ENCODE data around the gene TNRC6A.
"Not testable (repeated sequence)": the region's sequence is repeated elsewhere in the genome, so short reads cannot be mapped to it uniquely, and the experiment has no call there.

Gene TNRC6A

DNA sequence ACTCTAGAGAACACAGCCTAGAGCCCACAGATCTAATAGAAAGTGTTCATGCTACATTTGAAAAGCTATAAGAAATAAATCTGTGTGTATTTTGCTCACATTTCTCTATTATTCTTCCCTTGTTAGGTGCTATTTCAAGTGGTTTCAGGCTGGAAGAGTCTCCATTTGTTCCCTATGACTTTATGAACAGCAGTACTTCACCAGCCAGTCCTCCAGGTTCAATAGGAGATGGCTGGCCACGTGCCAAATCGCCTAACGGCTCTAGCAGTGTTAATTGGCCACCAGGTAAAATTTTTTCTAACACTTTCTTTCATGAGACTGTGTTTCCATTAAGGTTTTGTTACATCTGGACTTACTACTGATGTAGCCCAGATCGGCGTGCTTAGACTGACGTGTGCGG is 85.6 kb downstream of the TNRC6A start:
- no peak for DNase-seq (ENCODE audit: low read depth)

DNA sequence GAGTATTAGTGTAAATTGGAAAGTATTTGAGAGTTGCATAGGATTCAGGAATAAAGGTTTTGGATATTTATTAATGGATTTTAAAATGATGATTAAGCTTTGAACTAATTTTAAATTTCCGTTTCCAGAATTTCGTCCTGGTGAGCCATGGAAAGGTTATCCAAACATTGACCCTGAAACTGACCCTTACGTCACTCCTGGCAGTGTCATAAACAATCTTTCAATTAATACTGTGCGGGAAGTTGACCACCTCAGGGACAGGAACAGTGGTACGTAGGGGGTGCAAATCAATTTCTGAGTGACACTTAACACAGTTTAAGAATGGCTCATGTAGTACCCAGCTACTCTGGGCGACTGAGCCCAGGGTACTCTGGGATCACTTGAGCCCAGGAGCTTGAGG is 87.2 kb downstream of the TNRC6A start:
- DNase-seq (ENCODE audit: low read depth), result no peak

DNA sequence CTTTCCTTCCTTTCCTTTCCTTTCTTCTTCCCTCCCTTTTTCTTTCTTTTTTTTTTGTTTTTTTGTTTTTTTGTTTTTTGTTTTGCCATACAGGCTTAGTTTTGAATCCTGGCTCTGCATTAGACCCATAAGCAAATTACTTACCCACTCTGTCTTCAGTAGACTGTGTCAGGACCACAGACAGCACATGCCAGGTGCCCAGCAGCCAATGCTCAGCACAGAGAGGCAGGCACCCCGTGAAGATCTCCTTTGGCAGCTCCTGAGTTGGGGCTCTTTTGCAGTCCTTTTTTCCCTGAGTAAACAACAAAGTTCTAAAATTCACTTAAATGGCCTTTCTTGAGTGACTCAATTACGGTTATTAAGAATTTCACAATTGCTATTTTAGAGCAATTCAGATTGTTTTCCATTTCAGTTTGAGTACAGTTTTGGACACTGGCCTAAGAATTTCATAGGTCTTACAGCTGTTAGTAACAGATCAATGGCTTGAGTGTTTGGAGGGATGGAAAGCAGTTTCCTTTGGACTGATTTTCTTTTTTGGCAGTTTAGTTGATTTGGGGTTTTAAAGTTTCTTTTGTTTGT is 90.1 kb downstream of the TNRC6A start:
- DNase-seq (ENCODE audit: low read depth), result no peak

DNA sequence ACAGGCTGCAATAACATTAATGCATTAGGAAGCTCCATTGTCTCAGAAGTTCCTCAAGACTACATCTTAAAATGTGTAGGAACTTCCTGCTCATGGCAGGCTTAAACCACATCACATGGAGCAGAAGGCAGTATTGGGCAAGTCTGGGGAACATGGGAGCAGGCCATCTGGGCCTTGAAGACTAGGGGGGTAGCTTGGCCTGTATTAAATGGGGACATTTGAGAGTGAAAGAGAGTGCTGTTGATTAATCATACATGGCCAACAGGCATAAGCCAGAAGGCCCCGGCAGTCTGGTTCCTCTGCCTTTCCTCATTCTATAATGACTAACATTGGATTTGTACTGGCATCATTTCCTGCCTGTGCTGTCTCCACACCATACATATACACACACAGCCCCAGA is 91.1 kb downstream of the TNRC6A start:
- DNase-seq (ENCODE audit: low read depth), result no peak

DNA sequence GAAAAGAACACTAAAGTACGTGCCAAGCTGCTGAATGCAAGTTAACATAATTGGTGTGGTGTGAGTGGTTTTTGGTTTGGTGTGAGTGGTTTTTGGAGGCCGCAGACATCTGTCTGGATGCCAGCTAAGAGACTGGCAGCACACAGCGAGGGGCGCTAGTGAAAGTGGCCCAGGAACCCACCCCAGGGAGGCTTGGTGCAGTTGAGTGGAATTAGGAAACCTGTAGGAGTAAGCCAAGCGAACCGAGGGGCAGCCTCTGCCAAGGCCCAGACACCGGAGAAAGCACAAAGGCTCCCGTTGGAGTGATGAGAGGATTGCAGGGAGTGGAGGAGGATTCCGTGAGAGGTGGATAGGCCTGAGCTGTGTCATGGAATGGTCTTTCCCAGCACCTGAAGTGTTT is 91.7 kb downstream of the TNRC6A start:
- DNase-seq (ENCODE audit: low read depth), result no peak

DNA sequence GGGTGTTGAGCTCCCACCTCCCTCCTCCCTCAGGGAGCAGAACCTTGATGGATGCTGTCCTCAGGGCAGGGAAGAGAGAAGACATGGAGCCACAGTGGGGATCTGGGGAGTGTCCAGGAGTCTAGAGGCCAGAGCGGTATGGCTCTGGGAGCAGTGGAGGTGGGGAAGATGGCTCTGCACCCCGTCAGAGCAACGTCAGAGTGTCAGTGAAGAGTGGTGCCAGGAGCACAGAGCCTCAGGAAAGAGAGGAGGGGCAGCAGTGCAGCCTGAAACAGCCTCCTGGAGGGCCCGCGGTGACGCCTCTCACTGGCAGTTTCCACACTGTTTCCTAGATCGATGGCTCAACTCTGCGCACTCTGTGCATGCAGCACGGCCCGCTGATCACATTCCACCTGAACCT is 93.1 kb downstream of the TNRC6A start:
- DNase-seq (ENCODE audit: low read depth), result no peak

DNA sequence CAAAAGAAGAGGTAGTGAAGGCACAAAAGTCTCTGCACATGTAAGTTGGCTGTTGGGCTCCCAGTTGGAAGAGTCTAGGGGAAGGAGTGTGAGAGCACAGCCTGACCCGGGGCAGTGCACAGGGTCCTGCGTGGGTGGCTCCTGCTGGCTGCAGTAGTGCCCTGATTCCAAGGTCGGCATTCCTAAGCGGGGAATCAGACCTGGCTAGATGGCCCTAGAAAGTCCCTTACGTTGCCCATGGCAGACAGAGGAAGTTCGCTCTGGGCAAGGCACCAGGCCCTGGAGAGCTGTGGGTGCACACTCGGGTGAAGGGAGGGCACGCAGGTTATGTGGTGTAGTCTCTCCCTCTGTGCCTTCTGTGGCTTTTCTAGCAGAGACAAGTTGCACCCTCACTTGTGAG is 93.5 kb downstream of the TNRC6A start:
- DNase-seq (ENCODE audit: low read depth), result no peak

DNA sequence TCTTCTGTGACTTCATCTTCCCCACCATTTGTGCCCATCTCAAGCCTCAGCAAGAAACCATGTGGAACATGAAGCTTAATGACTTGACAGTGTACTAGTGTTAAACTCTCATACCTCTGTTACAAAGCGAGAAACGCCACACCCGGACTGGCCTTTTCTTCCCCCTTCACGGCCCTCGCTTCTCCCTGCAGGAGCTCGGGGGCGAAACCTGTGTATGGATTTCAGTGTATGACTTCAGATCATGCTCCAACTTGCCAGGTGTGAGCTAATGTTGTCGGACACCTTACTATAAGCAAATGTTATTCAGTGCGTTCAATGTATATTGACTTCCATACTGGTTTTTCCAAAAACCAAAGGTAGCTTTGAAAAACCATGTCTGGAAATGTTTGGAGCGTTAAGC is 96.2 kb downstream of the TNRC6A start:
- DNase-seq (ENCODE audit: low read depth), result no peak

DNA sequence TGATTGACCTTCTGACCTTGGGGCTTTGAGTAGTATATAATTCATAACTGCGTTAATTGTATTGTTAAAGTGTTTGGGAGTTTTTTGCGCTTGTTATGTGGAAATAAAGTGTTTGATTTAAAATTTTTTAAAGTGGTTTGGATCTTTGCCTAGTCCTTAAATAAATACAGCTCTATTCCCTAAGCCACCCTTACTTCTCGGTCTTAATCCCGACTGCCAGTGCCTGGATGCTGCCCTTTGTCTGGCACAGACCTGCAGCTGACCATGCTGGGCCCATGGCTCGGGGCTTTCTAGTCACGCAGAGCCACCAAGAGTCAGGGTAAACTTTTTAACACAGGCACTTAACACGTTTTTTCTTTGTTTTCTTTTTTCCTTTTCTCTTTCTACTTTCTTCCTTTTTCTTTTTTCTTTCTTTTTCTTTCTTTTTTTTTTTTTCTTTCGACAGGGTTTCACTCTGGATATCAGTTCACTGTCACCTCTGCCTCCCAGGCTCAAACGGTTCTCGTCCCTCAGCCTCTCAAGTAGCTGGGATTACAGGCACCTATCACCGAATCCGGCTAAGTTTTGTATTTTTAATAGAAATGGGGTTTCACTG is 96.7 kb downstream of the TNRC6A start:
- no peak for DNase-seq (ENCODE audit: low read depth)

DNA sequence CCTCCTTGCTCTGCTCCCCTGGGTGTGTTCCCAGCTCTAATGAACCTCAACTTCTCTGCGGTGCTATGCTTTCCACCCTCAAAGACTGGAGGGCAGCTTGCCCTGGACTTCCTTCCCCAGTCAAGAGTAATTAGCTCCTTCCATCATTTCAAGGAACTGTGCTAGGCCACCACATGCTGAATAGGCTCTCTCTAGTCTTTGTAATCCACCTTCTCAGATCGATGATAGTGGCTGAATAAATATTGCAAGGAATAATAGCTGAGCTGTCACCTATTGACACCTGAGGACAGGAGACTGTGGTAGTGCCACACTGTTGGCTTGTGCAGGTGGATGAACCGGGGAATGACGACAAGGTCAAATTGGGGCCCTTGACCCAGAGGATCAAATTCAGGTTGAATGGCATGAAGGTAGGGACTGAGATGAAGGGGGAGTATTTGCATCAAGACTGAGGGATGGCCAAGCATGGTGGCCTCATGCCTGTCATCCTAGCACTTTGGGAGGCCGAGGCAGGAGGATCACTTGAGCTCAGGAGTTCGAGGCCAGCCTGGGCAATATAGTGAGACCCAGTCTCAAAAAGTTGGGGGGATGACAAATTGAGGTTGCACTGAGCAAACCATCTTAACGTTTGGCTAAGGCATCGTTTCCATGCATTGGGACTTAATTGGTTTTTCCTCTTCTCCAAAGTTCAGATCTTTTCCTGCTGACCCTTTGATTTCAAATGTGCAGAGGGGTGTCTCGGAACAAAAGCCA is 97.5 kb downstream of the TNRC6A start:
- DNase-seq (ENCODE audit: low read depth), result no peak

DNA sequence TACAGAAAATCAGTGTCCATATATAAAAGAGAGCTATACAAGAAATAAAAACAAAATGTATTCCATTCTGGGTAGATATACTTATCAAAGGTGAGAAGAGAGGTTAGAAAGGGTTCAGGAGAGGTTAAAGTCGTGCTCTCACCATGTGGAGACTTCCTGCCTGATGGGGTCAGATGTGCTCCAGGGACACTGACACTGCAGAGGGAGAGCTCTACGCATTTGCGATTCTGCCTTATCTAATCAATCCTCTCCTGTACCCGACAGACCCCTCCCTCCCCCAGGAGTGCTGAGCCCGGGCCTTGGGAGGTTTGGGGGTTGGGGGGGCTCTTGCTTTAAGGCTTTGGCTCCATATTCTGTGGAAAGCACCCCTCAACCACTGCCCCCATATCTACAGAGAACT is 99.7 kb downstream of the TNRC6A start:
- DNase-seq (ENCODE audit: low read depth), result no peak

DNA sequence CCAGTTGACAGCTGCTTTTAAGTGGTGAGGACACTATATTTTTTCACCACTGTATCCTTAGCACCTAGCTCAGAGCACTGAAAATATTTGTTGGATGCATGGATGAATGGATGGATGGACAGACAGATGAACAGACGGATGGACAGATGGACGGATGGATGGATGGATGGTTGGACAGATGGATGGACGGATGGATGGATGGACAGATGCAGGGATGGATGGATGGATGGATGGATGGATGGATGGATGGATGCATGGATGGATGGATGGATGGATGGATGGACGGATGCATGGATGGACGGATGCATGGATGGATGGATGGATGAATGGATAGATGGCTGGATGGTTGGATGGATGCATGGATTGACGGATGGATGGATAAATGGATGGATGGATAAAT is 103.9 kb downstream of the TNRC6A start:
- DNase-seq (ENCODE audit: low read depth), result no peak

DNA sequence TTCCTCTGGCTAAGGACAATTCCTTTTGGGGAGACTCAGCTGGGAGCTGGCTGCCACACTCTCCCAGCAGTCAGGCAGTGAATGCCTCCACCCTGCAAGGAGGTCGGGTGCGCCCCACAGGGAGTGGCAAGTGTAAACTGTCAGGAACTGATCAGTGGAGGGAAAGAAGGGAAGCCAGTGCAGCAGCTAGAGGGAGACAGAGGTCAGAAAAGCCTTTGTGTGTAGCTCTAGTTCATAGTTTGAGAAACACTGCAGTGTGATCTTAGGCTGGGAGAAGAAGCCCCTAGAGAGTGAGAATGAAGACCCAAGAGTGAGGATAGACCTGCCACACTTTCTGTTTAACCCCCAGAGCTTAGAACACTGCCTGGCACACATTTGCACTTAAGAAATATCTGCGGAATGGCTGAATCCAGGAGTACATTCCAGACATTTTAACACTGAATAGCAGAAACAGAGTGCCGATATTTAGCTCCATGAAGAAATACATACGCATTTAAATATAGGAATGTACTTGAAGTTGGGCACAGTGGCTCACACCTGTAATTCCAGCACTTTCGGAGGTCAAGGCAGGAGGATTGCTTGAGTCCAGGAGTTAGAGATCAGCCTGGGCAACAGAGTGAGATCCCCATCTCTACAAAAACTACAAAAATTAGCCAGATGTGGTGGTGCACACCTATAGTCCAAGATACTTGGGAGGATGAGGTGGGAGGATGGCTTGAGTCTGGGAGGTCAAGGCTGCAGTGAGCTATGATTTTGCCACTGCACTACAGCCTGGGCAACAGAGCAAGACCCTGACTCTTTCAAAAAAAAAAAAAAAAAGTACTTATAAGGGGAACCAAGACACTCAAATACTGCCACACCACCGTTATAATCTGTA is 105.2 kb downstream of the TNRC6A start:
- no peak for DNase-seq (ENCODE audit: low read depth)

DNA sequence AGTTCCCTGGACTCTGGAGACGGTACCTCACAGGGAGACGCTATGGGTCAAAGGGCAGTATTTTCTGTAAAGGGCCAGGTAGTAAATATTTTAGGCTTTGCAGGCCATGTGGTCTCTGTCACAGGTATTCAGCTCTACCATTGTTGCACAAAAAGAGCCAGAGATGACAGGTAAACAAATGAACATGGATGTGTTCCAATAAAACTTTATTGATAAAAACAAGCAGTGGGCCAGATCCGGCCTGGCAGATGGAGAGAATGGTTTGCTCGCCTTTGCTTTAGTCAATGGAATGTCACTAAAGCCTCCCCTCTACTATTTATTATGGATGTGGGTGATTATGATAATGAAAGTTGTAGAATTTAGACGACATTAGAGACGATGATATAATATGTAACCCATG is 107.4 kb downstream of the TNRC6A start:
- DNase-seq (ENCODE audit: low read depth), result no peak

DNA sequence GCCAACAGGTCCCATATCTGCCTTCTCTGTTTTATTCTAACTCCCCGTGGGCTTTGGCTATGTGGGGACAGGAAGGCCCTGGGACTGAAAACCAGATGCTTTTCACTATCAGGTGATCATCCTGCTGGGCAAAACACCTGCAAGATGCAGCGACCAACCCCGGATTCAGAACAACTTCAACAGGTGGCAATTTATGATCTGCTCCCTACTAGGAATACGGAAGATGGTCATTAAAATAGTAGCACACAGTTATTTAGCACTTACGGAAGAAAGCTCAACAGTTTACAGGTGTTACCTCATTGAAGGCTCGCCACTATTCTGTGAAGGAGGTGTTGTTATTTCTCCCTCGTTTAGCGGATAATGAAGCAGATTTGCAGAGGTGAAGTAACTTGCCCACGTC is 108.5 kb downstream of the TNRC6A start:
- no peak for DNase-seq (ENCODE audit: low read depth)

DNA sequence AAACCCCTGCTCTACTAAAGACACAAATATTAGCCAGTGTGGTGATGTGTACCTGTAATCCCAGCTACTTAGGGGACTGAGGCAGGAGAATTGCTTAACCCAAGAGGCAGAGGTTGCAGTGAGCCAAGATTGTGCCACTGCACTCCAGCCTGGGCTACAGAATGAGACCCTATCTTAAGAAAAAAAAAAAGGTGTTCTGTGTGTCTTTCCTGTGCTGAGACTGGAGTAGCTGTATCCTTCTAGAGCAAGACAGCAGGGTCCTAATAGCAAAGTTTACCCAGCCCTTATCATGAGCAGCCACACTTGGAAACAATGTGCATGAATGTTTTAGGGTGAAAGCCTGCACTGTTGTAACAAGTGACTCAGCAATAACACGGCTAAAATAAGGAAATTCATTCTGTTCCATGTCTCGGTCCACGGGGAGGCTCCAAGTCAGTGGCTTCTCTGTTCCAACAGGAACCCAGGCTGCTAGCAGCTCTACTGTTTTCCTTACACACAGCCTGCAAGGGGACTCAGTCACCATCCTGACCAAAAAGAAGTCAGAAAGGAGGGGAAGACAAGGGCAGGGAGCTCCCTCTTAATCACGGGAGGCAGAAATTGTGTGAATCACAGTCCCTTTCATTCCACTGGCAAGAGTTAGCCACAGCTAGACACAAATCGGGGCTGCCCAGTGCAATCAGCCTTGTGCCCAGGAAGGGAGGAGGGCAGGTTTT is 109.3 kb downstream of the TNRC6A start:
- DNase-seq (ENCODE audit: low read depth), result no peak

DNA sequence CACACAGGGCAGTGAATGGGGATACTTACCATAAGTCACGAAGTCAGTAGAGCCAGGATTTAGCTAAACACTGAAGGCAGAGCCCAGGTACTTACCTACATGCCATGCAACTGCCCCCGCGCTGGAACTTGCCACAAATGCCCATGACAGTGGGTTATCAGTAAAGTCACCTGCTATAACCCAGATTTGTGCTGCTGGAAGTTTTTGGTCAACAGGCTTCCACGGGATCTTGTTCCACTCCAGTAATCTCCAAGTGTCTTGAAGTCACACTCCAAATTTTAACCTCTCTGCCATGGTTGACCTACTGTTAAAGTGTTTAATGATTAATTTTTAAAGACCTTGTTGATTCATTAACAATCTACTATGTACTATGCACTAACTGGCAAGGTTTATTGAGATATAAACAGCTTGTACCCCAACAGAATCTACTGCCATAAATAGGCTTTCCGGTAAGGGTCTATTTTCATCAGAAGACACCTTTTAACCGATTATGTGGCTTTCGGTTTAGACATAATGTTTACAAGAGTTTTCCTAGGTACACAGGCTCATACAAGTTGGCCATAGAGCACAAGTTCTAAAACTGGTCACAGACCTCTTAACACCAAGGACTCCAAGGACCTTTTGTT is 110.0 kb downstream of the TNRC6A start:
- DNase-seq (ENCODE audit: low read depth), result no peak

DNA sequence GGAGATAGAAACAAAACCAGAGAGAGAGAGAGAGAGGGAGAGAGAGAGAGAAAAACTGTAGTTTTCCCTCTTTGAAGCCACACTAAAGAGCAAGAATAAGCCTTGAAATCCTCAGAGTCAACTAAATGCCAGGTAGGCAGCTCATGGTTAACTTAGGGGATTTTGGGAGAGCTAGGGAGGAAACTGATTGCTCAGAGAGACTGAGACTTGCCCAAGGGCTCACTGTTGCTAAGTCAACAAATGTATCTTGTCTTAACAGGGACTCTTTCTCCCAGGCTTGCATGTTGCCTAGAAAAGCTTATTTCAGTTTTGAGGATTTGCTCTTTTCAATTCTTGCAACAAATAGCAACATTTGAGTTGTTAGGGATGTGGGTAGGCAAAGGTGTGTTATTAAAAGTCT is 111.8 kb downstream of the TNRC6A start:
- DNase-seq (ENCODE audit: low read depth), result no peak

DNA sequence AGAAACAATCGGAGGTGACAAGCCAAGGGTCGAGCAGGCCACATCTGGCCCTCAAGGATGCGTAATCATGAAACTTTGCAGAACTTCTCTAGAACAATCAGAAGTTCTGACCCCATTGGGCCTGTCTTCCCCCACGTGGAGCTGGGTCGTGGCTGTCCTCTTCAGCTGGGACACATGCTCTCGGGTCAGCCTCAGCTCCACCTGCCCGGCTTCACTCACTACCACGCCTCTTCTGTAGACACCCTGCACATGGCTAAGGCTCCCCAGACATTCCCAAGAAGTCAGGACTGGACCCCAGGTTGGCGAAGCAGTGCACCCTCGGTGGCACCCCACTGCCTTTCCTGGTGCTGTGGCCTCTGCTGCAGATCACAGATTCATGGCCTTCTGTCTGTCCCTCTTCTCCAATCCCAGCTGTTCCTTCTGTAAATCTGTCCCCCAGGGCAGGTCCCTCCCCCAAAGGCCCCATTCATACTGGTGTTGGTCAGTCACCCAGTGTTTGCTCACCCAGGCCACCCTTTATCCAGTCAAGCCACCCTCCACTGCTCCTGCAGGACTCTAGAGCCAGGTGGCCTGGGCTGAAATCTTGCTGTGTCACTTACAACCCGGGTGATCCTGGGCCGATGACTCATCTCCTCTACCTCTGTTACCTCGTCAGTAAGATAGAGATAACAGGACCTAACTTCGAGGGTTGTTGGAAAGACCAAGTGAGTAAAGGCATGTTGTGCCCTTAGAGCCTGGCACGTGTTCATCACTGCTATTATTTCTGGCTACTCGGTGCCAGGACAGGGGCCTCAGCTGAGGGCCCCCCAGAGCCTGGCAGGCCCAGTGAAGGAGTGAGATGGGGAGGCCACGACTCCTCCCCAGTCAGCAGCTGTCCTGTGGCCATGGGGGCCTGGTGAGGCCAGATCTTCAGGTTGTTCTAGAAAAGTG is 114.9 kb downstream of the TNRC6A start:
- DNase-seq (ENCODE audit: low read depth), result no peak

DNA sequence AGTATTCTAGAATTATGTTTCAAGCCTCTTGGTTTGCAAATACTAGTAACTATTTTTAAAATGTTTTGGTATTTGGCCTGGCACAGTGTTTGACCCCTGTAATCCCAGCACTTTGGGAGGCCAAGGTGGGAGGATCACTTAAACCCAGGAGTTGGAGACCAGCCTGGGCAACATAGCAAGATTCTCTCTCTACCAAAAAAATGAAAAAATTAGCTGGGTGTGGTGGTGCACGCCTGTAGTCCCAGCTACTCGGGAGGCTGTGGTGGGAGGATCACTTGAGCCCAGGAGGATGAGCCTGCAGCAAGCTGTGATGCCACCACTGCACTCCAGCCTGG is 115.5 kb downstream of the TNRC6A start:
- DNase-seq (ENCODE audit: low read depth), result not testable (repeated sequence)
